SJCRH30 (cell line): Measurements from ENCODE around the gene MINDY4. TPM values are rescaled to one million over a fixed set of nuclear protein-coding genes. Genes with fewer than 3 reads are reported as not detected.

Source experiments
- DNase-seq, 2 experiments: peaks; one replicate each; pipeline ENCODE4 v3.0.0-alpha.2; 2015 to 2020
- H3K27ac ChIP-seq: fragments of 250-450 bp; sonication (Bioruptor Pico); 2 replicates; pipeline ENCODE4 v1.5.1; 2020; ENCODE audit warnings: mild to moderate bottlenecking, moderate library complexity
- H3K27me3 ChIP-seq: fragments of 250-450 bp; sonication (Bioruptor Pico); 2 replicates; pipeline ENCODE4 v1.5.1; 2020; ENCODE audit warnings: mild to moderate bottlenecking, moderate library complexity
- H3K36me3 ChIP-seq: fragments of 250-450 bp; sonication (Bioruptor Pico); 2 replicates; pipeline ENCODE4 v1.5.1; 2020; ENCODE audit warnings: mild to moderate bottlenecking, moderate library complexity
- H3K4me1 ChIP-seq: fragments of 250-450 bp; sonication (Bioruptor Pico); 2 replicates; pipeline ENCODE4 v1.5.1; 2020; ENCODE audit warnings: mild to moderate bottlenecking, moderate library complexity
- H3K4me3 ChIP-seq: fragments of 250-450 bp; sonication (Bioruptor Pico); 2 replicates; pipeline ENCODE4 v1.5.1; 2020; ENCODE audit warnings: mild to moderate bottlenecking, moderate library complexity
- H3K9me3 ChIP-seq: fragments of 250-450 bp; sonication (Bioruptor Pico); replicated peaks from 2 replicates; pipeline ENCODE4 v1.5.1; 2020; ENCODE audit warnings: mild to moderate bottlenecking, moderate library complexity
- total RNA-seq: library from RNA; depleted of rRNA; stranded (reverse); fragments of >200 nt; shearing (Covaris generic); gene quantifications from 2 replicates; pipeline ENCODE4 v1.2.3, GENCODE V29; 2014

MINDY4 gene
- total RNA-seq, 1 experiment from 2014 or later: not detected

- Histone ChIP-seq H3K27me3 (no peaks in the 10 kb centered on the region), H3K36me3 (peaks cover under 1% of the 10 kb centered on the region; the same call in 1 of the 2 replicates), H3K4me3 (no peak overlapping the region), H3K9me3 (no peaks in the 10 kb centered on the region), H3K27ac (no peak overlapping the region), H3K4me1 (peaks cover 42% of the 10 kb centered on the region)
- no peak for DNase-seq
Measured at GRCh38 chr7:30917216-30917893, 146.1 kb downstream of the MINDY4 start.

DNA sequence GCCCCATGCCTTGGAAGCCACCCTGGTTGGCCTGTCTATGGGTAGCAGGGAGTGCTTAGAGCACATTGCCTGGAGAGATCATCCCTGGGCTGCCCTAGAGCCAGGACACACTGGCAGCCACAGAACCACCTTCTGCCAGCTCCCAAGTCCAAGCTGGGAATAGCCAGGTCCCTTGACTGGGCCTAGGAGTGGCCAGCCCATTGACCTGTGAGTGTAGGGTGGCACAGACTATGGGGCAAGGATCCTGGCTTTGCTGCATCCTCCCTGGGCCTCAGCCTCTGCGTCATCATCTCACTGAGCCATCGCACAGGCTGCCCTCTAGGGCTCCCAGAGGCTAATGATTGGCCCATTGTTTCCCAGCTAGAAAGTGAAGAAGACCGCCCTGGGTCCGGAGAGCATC is 147.5 kb downstream of the MINDY4 start:
- Histone ChIP-seq H3K27me3 (no peaks in the 10 kb centered on the region), H3K4me1 (peaks cover 35% of the 10 kb centered on the region), H3K36me3 (peaks cover 2% of the 10 kb centered on the region; the same call in 1 of the 2 replicates), H3K27ac (no peak overlapping the region), H3K4me3 (no peak overlapping the region), H3K9me3 (no peaks in the 10 kb centered on the region)
- DNase-seq: no peak

- H3K27me3 ChIP-seq: no peaks in the 10 kb centered on the region
- no peak for DNase-seq
- H3K4me3 ChIP-seq: no peak overlapping the region
- peaks cover 21% of the 10 kb centered on the region for H3K4me1 ChIP-seq
- peaks cover 7% of the 10 kb centered on the region; the same call in 1 of the 2 replicates for H3K36me3 ChIP-seq
- no peak overlapping the region for H3K27ac ChIP-seq
- H3K9me3 ChIP-seq: no peaks in the 10 kb centered on the region
Measured at GRCh38 chr7:30920021-30920583, 148.9 kb downstream of the MINDY4 start.

DNA sequence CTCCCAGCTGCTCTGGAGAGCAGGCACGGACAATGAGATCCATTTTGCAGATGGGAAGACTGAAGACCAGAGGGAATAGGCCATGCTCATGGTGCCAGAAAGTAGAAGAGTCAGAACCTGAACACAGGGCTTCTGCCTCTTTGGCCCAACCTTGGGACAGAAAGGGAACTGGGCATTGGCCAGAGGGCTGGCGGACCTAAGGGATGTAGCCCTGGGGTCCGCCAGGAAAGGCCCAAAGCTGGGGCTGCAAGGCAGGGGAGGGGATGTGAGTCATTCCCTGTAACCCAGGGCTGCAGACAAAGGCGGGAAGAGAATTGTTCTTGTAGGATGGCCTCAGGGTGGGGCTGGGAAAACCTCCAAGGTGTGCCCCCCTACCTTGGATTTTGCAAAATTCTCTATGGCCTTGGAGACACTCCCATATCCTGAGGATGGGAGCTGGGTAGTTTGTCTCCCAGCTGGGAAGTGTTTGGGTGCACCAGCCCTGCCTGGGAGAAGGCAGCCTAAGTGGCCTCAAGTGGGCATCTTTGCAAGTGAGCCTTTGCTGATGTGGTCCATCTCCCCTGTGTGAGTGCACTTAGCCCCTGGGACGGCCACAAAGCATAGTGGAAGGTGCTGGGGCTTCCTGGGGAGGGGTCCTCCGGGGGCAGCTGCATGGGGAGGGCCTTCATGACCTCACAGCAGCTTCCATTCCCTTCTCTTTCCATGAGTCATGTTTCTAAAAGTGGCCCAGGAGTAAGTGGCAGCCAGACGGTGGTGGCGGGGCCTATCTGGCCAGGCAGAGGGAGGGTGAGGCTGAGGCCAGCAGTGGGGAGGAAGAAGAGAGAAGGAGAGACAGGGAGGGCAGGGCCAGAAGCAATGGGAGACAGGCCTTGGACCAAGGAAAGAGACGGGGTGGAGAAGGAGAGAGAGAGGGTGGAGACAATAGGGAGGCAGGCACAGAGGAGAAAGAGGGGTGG is 149.6 kb downstream of the MINDY4 start:
- no peaks in the 10 kb centered on the region for H3K9me3 ChIP-seq
- peaks cover 10% of the 10 kb centered on the region; the same call in 1 of the 2 replicates for H3K36me3 ChIP-seq
- peaks cover 14% of the 10 kb centered on the region for H3K4me1 ChIP-seq
- H3K4me3 ChIP-seq: no peak overlapping the region
- no peaks in the 10 kb centered on the region for H3K27me3 ChIP-seq
- peak; percentile 32 to 48 for DNase-seq
- H3K27ac ChIP-seq: peak overlapping the region; percentile 47

DNA sequence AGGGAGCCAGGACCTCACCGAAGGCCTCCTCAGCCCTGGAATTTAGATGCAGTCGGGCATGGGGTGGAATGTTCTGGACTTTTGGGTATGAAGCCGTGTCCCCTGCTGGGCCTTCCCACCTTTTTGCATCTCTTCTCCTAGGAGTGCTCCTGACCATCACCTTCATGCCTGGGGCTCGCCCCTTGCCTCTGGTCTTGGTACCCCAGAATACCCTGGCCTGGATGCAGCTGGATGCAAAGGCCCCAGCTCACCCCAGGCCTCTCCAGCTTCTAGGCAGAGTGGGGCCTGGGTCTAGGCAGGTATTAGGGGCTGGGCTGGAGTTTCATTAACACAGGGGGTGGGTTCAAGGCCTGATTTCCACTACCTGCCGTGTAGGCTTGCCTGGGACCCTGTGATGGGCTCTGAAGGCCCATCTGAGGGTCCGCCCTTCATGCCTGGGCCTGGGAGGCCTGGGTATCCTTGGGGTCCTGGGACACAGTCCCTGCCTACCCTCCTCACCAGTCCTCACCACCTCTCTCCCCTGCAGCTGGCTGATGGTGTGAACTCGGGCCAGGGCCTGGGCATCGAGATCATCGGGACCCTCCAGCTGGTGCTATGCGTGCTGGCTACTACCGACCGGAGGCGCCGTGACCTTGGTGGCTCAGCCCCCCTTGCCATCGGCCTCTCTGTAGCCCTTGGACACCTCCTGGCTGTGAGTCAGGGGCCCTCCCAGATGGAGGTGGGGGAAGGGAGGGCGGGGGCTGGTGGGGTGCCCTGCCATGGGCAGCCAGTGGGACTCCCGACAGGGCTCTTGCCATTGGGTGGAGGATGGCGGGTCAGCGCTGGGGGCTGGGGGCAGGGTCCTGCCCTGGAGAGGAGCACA is 150.6 kb downstream of the MINDY4 start:
- Histone ChIP-seq H3K4me1 (peaks cover 14% of the 10 kb centered on the region), H3K27me3 (no peaks in the 10 kb centered on the region), H3K36me3 (peaks cover 16% of the 10 kb centered on the region; the same call in 1 of the 2 replicates), H3K27ac (peak overlapping the region; percentile 47), H3K4me3 (no peak overlapping the region), H3K9me3 (no peaks in the 10 kb centered on the region)
- no peak for DNase-seq

- no peak overlapping the region for H3K27ac ChIP-seq
- no peaks in the 10 kb centered on the region for H3K9me3 ChIP-seq
- no peak overlapping the region for H3K4me3 ChIP-seq
- H3K36me3 ChIP-seq: peaks cover 16% of the 10 kb centered on the region; the same call in 1 of the 2 replicates
- peaks cover 14% of the 10 kb centered on the region for H3K4me1 ChIP-seq
- peak in 1 of 2 experiments; percentile 2 for DNase-seq
- no peaks in the 10 kb centered on the region for H3K27me3 ChIP-seq
Measured at GRCh38 chr7:30922596-30922995, 151.4 kb downstream of the MINDY4 start.

DNA sequence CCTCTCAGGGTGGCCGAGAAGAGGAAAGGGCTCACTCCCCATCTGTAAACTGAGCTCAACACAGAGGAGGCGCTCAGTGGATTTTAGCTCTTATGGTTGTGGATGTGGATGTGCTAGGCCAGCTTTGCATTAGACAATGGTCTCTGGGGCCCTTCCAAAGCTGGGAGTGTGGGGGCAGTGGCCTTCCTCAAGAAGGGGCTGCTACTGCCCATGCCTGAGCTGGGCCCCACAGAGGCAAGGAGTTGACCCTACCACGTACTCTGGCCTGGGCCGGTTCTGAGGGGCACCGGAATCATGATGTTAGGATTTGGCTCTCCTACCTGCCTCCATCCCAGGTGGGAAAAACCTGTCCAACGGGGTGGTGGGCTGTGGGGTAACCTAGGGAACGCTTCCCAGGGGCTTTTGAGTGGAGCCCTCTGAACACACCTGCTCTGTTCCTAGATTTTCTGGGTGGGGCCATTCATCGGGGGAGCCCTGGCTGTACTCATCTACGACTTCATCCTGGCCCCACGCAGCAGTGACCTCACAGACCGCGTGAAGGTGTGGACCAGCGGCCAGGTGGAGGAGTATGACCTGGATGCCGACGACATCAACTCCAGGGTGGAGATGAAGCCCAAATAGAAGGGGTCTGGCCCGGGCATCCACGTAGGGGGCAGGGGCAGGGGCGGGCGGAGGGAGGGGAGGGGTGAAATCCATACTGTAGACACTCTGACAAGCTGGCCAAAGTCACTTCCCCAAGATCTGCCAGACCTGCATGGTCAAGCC is 152.0 kb downstream of the MINDY4 start:
- DNase-seq: peak in 1 of 2 experiments; percentile 1
- Histone ChIP-seq H3K4me1 (peaks cover 14% of the 10 kb centered on the region), H3K4me3 (no peak overlapping the region), H3K27ac (no peak overlapping the region), H3K9me3 (no peaks in the 10 kb centered on the region), H3K36me3 (peaks cover 16% of the 10 kb centered on the region; the same call in 1 of the 2 replicates), H3K27me3 (no peaks in the 10 kb centered on the region)

DNA sequence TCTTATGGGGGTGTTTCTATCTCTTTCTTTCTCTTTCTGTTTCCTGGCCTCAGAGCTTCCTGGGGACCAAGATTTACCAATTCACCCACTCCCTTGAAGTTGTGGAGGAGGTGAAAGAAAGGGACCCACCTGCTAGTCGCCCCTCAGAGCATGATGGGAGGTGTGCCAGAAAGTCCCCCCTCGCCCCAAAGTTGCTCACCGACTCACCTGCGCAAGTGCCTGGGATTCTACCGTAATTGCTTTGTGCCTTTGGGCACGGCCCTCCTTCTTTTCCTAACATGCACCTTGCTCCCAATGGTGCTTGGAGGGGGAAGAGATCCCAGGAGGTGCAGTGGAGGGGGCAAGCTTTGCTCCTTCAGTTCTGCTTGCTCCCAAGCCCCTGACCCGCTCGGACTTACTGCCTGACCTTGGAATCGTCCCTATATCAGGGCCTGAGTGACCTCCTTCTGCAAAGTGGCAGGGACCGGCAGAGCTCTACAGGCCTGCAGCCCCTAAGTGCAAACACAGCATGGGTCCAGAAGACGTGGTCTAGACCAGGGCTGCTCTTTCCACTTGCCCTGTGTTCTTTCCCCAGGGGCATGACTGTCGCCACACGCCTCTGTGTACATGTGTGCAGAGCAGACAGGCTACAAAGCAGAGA is 152.7 kb downstream of the MINDY4 start:
- Histone ChIP-seq H3K27me3 (no peaks in the 10 kb centered on the region), H3K27ac (no peak overlapping the region), H3K4me1 (peaks cover 14% of the 10 kb centered on the region), H3K4me3 (no peak overlapping the region), H3K9me3 (no peaks in the 10 kb centered on the region), H3K36me3 (peaks cover 16% of the 10 kb centered on the region; the same call in 1 of the 2 replicates)
- no peak for DNase-seq

DNA sequence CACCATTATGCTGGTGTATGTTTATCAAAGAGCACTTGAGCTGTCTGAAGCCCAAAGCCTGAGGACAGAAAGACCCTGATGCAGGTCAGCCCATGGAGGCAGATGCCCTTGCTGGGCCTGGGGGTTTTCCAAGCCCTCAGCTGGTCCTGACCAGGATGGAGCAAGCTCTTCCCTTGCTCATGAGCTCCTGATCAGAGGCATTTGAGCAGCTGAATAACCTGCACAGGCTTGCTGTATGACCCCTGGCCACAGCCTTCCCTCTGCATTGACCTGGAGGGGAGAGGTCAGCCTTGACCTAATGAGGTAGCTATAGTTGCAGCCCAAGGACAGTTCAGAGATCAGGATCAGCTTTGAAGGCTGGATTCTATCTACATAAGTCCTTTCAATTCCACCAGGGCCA is 153.4 kb downstream of the MINDY4 start:
- H3K27ac ChIP-seq: no peak overlapping the region
- H3K36me3 ChIP-seq: peaks cover 16% of the 10 kb centered on the region; the same call in 1 of the 2 replicates
- no peak for DNase-seq
- no peaks in the 10 kb centered on the region for H3K9me3 ChIP-seq
- peaks cover 13% of the 10 kb centered on the region for H3K4me1 ChIP-seq
- no peaks in the 10 kb centered on the region for H3K27me3 ChIP-seq
- no peak overlapping the region for H3K4me3 ChIP-seq

DNA sequence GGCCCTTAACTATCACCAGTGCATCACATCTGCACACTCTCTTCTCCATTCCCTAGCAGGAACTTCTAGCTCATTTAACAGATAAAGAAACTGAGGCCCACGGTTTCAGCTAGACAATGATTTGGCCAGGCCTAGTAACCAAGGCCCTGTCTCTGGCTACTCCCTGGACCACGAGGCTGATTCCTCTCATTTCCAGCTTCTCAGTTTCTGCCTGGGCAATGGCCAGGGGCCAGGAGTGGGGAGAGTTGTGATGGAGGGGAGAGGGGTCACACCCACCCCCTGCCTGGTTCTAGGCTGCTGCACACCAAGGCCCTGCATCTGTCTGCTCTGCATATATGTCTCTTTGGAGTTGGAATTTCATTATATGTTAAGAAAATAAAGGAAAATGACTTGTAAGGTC is 153.9 kb downstream of the MINDY4 start:
- H3K4me1 ChIP-seq: peaks cover 12% of the 10 kb centered on the region
- DNase-seq: no peak

GRCh38 chr7:30925913-30926312 is 154.7 kb downstream of the MINDY4 start:
- Histone ChIP-seq H3K4me1 (peaks cover 12% of the 10 kb centered on the region), H3K27ac (no peak overlapping the region), H3K4me3 (no peak overlapping the region), H3K27me3 (no peaks in the 10 kb centered on the region), H3K9me3 (no peaks in the 10 kb centered on the region), H3K36me3 (peaks cover 16% of the 10 kb centered on the region; the same call in 1 of the 2 replicates)
- DNase-seq: no peak

More for the DNA sequence above, 153.9 kb downstream of the MINDY4 start:
- Histone ChIP-seq H3K36me3 (peaks cover 16% of the 10 kb centered on the region; the same call in 1 of the 2 replicates), H3K4me3 (no peak overlapping the region), H3K27ac (no peak overlapping the region), H3K27me3 (no peaks in the 10 kb centered on the region), H3K9me3 (no peaks in the 10 kb centered on the region)

- H3K4me3 ChIP-seq: no peak overlapping the region
- no peaks in the 10 kb centered on the region for H3K27me3 ChIP-seq
- no peak for DNase-seq
- H3K9me3 ChIP-seq: no peaks in the 10 kb centered on the region
- H3K4me1 ChIP-seq: peaks cover 14% of the 10 kb centered on the region
- peaks cover 16% of the 10 kb centered on the region; the same call in 1 of the 2 replicates for H3K36me3 ChIP-seq
- no peak overlapping the region for H3K27ac ChIP-seq
Measured at GRCh38 chr7:30926313-30926712, 155.1 kb downstream of the MINDY4 start.

DNA sequence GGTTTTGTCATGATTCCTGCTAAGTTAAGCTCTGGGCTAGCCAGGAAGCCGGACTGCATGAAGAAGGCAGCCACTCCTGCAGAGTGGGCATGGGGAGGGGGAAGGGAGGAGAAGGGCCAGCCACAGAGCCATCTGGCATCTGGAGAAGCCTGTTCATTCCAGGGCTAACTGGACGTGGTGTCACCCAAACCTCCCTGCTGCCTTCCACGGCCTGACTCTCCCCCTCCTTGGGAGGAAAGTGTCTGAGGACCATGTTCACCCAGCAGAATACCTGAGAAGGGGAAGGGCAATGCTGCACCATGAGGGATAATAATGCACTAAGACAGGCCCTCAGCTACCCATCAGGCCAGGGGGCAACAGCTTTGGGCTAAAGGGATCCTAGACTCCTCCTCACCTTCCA is 155.8 kb downstream of the MINDY4 start:
- H3K4me1 ChIP-seq: peaks cover 16% of the 10 kb centered on the region
- H3K4me3 ChIP-seq: no peak overlapping the region
- no peaks in the 10 kb centered on the region for H3K27me3 ChIP-seq
- no peak for DNase-seq
- peaks cover 16% of the 10 kb centered on the region; the same call in 1 of the 2 replicates for H3K36me3 ChIP-seq
- no peaks in the 10 kb centered on the region for H3K9me3 ChIP-seq
- no peak overlapping the region for H3K27ac ChIP-seq
